ENCODE measurements around the gene TLCD3B.
A peak's percentile ranks its signal among the peaks of the same experiment; 100 is the strongest.

Gene TLCD3B, protein sequence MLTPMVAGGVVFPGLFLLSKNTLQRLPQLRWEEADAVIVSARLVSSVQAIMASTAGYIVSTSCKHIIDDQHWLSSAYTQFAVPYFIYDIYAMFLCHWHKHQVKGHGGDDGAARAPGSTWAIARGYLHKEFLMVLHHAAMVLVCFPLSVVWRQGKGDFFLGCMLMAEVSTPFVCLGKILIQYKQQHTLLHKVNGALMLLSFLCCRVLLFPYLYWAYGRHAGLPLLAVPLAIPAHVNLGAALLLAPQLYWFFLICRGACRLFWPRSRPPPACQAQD

DNA sequence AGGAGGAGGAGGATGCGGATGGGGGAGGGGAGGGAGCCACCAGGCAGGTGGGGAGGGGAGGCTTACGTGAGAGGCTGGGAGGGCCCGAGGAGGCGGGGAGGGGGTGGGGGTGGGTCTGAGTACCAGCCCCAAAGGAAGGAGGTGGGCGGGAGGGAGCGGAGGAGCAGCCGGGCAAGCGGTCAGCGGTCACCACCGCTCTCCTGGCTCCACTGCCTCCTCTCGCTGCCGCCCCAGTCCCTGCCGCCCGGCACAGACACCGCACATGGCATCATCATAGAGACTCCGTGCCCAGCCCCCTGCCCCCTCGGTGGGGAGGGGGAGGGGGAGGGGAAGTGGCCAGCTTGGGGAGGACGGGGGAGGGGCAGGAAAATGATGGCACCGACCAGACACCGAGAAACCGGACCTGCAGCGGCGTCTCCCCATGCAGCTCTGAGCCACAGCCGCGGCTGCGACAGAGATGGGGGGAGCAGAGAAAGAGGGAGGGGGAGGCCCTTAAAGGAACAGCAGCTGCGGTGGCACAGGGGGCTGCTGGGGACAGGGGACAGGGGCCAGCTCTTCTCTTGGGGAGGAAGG lies at the start of gene TLCD3B:
TLCD3B (minus strand) TSS at position 431 of the 573 bp plus-strand sequence. CDS start 744 bp downstream, outside the sequence.
- DNase-seq = no peak

DNA sequence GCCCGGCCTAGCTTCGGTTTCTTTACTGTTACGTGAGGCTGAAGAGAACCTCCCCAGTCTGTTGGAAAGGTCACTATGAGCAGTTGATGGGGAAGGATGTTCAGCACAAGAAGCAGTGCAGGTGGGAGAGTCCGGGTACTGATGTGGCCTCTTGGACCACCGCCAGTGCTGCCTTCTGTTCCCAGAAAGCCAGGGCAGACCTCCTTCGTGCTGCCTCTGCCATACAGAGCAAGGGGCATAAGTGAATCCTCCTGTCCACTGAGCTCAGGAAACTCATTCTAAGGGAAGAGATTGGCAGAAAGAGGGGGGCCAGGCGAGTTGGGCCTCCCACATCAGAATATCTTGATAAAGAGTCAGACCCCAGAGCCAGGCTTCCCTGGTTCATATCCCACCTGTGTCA lies 48.4 kb upstream of the TLCD3B start:
- no peak for DNase-seq

DNA sequence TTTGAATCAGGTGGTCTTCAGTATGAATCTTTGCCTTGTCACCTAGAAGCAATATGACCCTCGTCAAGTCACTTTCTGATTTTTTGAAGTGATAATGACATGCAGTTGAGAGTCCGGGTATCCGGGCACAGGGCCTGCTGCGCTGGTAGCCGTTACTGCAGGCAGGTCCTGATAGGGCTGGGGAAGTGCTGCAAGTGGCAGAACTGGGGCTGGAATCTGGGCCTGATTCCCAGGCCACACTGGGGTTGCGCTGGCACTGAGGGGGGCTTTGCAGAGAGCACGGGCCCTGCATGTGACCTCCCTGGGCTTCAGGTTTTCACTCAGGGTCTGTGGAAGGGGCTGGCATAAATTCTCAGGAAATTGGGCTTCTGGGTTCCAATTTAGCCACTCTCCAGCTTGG lies 47.7 kb upstream of the TLCD3B start:
- no peak for DNase-seq

DNA sequence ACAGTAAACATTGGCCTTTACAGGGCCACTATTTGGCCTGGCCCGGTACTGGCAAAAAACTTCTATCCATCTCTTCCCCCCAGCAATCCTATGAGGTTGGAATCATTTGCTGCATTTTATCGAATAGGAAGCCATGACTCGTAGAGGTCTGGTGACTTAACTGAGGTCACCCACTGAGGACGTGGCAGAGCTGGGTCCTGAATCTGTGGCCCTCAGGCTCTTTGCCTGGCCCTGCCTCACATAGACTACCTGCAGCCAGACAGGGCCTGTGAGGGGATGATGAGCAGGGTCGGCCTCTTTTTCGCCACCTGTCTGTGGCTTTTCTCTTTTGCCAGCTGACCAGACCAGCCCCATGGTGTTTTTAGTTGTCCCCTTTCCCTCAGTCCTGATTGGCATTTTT lies 46.6 kb upstream of the TLCD3B start:
- no peak for DNase-seq

DNA sequence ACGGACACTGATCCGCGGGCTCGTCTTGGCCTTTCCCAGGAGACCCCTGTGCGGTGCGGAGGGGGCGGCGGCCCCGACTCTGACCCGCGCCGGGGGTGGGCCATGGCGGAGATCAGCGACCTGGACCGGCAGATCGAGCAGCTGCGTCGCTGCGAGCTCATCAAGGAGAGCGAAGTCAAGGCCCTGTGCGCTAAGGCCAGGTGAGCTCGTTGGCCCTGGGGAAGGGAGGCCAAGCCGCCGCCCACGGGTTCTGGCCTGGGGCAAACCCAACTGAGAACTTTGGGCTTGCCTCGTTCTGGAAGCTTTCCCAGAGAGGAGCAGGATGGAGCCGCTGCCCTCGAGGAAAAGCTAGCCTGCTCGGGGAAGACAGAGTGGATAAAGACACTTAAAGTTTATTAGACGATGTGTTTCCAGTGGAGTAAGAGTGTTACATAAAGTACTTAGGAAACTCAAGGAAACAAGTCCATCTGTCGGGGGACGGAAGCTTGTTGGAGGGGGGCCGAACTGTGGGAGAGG lies 45.3 kb upstream of the TLCD3B start:
- peak; percentile 22 for DNase-seq

DNA sequence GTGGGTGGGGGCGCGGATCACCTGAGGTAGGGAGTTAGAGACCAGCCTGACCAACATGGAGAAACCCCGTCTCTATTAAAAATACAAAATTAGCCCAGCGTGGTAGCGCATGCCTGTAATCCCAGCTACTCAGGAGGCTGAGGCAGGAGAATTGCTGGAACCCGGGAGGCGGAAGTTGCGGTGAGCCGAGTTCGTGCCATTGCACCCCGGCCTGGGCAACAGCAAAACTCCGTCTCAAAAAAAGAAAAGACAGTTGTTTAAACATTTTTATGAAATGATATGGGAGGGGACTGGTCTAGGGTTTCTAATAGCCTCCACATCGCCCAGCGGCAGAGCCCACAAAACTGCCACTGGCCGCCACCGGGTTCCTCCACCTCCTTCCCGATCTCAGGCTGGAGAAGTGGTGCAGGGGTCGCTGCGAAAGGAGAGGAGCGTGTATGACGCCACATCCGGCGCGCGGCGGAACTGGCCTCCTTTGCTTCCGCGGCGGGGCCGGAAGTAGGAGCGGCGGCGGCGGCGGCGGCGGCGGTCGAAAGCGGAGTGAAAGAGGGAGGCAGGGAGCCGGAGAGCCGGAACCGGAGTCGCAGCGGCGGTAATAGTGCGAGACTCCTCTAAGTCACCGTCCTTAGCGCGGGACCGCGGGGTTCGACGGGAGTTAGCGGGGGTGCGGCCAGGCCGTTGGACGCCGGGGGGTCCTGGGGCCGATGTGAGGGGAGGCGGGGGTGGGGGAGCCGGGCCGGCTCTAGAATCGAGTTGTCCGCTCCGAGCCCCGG lies 44.6 kb upstream of the TLCD3B start, which contains the start of gene PPP4C:
PPP4C (plus strand) TSS at position 492 of the 773 bp plus-strand sequence. CDS start 384 bp downstream, outside the sequence.
- DNase-seq = peak; percentile 90

DNA sequence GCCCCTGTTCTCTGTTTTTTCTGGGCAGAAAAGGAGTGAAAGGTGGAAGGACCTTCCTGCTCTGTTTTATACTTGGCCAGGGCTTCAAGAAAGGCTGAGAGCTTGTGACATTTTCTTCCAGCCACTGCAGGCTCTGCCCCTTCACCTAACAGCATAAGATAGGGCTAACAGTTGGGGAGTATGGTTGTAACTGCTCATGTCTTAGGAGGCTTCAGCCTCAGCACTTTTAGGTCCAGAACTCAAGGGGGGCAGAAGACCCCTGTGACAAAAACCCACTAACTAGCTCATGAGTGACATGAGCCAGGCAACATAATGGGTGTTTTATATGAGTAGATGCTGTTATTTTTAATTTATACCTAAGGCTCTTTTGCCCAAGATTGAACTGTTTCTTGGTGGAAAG lies 39.4 kb upstream of the TLCD3B start:
- DNase-seq = no peak

DNA sequence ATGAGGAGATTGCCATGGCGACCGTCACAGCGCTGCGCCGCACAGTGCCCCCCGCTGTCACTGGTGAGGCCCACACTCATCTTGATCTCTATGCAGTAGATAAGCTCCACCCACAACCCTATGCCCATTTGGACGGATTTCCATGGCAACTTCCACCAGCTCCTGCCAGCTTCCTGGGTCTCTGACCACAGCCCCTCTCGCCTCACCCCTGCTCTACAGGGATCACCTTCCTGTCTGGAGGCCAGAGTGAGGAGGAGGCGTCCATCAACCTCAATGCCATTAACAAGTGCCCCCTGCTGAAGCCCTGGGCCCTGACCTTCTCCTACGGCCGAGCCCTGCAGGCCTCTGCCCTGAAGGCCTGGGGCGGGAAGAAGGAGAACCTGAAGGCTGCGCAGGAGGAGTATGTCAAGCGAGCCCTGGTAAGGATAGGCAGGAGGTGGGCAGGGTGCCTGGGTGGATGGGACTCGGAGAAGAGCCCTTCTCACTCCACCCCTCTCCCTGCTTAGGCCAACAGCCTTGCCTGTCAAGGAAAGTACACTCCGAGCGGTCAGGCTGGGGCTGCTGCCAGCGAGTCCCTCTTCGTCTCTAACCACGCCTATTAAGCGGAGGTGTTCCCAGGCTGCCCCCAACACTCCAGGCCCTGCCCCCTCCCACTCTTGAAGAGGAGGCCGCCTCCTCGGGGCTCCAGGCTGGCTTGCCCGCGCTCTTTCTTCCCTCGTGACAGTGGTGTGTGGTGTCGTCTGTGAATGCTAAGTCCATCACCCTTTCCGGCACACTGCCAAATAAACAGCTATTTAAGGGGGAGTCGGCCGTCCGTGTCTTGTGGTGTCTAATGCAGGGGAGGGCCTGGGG lies 38.8 kb upstream of the TLCD3B start:
- no peak for DNase-seq

DNA sequence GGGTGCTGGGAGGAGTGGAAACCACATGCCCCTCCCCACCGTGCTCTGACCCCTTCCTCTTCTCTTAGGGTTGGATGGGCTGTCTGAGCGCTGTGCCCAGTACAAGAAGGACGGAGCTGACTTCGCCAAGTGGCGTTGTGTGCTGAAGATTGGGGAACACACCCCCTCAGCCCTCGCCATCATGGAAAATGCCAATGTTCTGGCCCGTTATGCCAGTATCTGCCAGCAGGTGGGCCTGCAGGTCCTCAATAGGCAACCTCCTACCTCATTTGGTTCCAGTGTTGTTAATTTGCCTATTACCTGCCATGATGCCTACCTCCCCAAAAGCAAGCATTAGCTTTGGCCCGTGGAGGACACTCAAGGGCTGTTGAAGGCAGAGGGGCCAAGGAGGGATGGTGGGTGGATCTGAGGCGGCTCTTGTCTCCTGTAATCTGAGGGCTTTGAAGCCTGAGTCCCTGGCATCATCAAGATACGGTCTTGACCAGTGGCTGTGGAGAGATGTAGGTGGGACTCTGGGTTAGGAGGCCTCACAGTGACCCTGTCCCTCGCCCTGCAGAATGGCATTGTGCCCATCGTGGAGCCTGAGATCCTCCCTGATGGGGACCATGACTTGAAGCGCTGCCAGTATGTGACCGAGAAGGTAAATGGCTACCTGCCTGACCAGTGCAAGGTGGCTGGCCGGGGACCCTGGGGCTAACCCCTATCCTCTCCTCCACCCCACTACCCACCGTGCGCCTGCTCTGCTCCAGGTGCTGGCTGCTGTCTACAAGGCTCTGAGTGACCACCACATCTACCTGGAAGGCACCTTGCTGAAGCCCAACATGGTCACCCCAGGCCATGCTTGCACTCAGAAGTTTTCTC lies 37.9 kb upstream of the TLCD3B start:
- peak; percentile 61 for DNase-seq

DNA sequence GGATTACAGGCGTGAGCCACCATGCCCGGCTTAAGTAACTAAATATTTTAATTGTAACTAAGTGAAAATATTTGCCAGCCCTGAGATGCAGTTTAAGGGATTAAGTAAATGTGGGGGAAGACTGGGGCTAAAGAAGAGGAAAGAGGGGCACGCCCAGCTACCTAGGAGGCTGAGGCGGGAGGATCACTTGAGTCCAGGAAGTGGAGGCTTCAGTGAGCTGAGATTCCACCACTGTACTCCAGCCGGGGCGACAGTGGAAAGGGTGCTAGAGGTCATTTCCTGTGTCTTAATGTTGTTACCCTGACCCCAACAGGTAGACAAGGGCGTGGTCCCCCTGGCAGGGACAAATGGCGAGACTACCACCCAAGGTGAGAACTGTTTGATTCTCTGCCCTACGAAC lies 37.3 kb upstream of the TLCD3B start:
- no peak for DNase-seq

DNA sequence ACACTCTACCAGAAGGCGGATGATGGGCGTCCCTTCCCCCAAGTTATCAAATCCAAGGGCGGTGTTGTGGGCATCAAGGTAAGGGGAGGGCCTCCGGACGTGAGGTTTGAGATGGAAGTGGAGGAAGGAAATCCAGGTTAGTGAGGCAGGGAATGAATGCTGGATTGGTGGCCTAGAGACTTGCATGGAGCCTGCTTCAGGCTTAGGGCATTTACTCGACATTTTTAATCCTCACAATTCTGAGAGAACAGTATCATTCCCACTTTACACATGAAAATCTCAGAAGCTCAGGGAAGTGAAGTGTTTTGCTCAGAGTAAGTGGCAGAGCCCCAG lies 36.5 kb upstream of the TLCD3B start:
- no peak for DNase-seq

DNA sequence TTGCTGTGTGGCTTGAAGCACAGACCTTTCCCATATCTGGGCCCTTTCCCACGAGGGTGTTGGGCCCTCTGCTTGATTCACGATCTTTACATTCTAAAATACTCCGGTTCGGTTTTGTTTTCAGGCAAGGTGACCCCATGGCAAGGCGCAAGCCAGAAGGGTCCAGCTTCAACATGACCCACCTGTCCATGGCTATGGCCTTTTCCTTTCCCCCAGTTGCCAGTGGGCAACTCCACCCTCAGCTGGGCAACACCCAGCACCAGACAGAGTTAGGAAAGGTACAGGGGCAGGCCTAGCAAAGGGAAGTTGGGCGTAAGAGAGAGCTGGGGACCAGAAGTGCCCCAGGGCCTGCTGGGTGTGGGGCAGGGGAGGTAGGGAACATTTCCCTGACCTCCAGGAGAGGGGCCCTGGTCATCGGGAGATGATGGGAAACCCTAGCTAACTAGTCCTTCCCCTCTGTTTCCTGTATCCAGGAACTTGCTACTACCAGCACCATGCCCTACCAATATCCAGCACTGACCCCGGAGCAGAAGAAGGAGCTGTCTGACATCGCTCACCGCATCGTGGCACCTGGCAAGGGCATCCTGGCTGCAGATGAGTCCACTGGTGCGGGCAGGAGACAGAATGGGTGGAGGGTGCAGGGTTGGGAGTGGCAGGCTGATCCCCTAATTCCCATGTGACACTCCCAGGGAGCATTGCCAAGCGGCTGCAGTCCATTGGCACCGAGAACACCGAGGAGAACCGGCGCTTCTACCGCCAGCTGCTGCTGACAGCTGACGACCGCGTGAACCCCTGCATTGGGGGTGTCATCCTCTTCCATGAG lies 35.9 kb upstream of the TLCD3B start:
- DNase-seq = no peak

DNA sequence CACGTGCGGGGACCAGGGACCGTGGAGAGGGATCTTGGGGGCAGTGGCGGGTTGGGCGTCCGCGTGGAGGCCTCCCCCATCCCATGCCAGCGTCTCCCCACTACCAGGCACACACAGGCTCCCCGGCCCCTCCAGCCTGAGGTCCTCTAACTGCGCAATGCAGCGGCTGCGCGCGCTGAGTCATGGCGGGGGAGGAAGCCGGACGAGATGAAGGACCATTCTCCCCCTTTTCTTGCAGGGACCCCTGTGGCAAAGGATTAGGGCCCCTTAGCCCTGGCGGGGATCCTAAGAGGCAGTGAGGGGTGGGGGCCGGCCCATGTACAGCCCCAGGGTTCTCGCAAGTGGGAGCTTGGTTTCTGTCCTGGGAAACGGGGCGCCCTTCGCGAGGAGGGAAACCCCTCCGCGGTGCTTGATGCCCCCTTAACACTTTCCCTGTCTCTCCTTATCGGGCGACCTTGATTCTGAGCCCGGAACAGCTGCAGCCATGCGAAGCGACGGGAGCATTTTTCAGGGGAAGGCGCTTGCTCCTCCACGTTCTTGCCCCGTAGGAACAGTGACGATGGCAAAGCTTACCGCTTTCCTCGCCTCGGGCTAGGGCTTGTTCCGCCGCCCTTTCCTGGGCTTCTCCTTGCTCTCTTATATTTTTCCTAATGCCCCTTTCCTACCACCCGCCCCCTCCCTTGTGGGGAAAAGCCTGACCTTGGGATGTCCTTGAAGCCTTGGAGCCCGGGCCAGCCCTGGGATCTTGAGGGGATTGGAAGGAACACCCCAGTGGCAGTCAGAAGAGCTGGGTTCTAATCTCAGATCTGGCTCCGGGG lies 35.1 kb upstream of the TLCD3B start:
- DNase-seq = peak; percentile 53

DNA sequence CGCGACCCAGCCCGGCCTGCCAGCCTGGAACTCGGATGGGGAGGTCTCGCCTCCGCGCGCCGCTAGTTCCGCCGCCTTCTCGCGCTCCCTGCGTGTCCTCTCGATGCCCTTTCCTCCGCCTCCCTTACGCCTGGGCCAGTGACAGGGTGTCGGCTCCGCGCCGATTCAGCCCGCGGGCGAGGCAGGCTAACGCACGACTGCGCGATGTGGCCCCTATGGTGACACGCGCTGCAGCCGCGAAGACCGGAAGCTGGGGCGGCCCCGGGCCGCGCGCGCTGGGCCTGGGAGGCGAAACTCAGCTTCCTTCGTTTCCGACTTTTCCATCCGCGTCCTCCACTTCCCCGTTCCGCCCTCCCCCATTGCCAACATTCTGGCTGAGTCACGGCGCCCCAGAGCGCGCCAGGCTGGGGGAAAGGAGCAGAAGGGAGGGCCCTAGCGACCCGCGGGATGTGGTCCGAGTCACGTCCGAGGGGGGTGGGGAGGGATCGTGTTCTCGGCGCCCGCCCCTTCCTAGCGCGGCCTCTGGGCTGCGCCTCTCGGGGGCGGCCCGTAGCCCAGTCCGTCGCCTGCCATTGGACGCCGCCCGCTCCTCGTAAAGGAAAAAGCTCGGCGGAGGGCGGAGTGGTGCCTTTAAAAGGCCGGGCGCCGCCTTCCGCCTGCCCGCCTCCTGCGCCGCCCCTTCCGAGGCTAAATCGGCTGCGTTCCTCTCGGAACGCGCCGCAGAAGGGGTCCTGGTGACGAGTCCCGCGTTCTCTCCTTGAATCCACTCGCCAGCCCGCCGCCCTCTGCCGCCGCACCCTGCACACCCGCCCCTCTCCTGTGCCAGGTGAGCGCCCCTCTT lies 34.3 kb upstream of the TLCD3B start, which contains the start of gene ALDOA:
ALDOA (plus strand) TSS at position 659 of the 841 bp plus-strand sequence. CDS start 1,138 bp downstream, outside the sequence.
- DNase-seq = peak; percentile 96

DNA sequence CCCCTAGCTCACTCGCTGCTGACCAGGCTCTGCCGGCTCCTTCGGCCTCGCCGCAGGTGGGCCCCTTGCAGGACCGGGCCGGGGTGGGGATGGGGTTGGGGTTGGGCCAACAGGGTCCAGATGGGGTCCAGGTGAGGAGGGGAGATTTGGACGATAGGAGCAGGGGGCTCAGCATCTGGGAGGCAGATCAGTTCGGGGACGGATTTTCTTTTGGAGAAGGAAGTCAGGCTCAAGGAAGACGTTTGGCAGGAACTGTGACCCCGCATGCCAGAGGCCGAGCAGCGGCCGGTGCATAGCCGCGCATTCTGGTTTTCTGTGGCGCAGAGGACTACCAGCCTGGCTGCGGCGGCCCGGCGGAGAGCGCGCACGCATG lies 33.6 kb upstream of the TLCD3B start:
- no peak for DNase-seq

DNA sequence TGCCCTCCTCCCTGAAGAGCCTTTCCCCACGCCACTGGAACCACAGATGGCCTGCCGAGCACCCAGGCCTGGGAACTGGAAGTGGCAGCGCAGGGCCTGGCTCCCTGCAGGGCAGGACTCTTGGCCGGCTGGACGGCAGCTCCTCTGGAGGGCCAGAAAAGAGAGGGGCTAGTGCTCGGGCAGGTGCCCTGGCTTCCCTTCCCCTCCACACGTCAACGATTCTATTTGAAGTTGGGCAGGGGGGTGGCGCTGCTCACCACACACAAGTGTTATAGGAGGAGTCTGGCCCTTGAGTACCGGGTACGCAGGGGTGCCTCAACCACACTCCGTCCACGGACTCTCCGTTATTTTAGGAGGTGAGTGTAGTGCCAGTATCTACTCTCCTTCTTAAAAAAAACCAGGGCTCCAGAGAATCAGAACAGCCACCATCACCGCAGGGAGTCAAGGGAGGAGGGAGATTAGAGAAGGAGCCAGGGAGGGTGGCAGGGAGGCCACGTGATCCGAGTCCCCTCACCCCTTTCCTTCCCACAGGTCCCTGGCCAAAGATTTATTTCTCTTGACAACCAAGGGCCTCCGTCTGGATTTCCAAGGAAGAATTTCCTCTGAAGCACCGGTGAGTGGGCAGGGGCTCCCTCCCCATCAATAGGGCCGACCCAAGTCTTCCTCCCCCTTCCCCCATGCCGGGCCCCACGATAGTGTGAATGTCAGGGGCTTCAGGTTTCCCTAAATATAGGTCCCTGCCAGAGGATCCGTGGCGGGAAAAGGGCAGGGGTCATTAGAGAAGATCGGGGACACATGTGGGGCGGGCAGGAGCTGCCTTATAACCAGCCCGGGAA lies 33.0 kb upstream of the TLCD3B start:
- peak; percentile 73 for DNase-seq

DNA sequence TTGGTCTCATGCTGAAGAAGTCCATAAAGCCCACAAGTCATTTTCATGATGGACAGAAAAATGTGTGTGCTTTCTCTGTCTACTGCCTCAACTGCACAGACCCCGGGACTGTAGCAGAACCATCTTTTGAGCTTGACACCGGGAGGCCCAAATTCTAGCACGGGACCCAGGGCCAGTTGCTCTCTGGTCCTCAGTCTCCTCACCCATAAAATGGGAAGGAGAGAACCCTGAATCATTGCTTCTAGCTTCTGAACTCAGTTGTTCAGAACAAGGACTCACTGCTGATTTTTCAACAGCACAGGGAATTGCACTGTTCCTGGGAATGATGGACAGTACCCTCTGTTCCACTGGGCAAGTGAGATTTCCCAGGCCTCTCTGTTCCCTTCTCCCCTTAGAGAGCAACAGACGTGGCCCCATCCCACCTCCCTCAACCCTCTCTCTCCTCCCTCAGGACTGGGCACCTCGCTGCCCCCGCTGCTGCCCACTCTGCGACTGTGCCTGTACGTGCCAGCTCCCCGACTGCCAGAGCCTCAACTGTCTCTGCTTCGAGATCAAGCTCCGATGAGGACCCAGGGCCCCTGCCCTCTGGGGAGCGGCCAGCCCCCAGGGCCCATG lies 32.3 kb upstream of the TLCD3B start:
- DNase-seq = no peak
